Measurements from ENCODE around the gene TOLLIP. TPM values are rescaled to one million over a fixed set of nuclear protein-coding genes. Genes with fewer than 3 reads are reported as not detected.

TOLLIP gene
- polyA plus RNA-seq, 2 of the 4 experiments (the other 2 are of a cell fraction): 26.5 to 37.9 TPM

DNA sequence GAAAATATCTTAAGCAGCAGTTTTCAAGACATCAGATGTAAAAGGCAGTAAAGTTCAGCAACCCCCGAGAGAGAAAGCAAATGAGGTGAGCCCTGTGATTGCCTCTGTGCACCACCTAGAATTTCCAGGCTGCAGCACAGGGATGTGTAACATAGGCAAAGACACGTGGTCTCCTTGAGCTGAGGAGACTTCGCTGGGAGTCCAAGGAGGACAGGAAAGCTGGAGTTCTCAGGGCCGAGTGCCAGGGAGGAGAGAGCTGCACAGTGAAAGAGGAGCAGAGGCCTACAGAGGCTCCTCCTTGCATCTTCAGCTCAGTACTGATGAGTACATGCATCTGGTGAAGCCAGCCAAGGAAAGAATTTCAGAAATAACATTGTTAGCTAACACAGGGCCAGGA is 17.6 kb upstream of the TOLLIP start:
- WGBS (ENCODE audit: missing lambda C conversion rate): 22% methylated on average over 4 of the region's 4 CpGs
- Histone ChIP-seq H3K27ac (no peak overlapping the region), H3K4me3 (no peak overlapping the region), H3K9me3 (peaks cover 23% of the 10 kb centered on the region), H3K4me1 (no peaks in the 10 kb centered on the region), H3K4me2 (no peak overlapping the region)
- FAIRE-seq: no peak
- no peak for DNase-seq (ENCODE audit: low read depth in 1 of 2, low spot score in 1 of 2)
- ChIA-PET POLR2A (no interaction called here), CTCF (no interaction called here)
- ATAC-seq: no peak
- no peak for TF ChIP-seq JUNB (IDR thresholded peaks at IDR 0.05)
- TF ChIP-seq ESRRA (IDR thresholded peaks at IDR 0.05; ENCODE audit: borderline replicate concordance, low read length): no peak
- no peak for TF ChIP-seq KDM1A (IDR thresholded peaks at IDR 0.05; ENCODE audit: low read depth)

DNA sequence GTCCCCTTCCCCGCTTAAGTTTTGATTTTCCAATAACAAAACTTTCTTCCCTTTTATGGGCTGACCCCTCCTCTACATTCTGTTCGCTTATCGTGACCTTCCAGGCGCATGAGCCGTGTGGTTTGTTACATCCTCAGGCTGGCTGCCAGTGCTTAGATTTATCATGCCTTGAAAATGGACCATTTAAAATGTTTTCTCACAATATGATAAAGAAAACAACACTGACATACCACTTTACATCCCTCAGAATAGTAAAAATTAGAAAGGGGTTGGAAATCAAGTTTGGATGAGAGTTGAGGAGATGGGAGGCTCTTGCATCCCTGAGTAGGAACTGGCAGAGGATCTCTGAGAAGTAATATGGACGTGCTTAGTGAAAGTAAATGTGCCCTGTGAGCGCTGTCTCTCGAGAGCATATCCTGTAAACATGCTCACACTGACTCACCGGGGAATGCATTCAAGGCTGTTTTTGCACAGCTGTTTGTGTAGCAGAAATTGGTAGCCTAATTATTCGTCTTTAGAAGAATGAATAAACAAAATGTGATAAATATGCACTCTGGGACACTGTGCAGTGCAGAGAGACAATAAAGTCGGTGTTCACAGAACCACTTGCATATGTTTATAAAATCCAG is 17.1 kb upstream of the TOLLIP start:
- no peak for DNase-seq (ENCODE audit: low read depth in 1 of 2, low spot score in 1 of 2)
- CTCF ChIA-PET: no interaction called here
- no peak for ATAC-seq
- peaks cover 23% of the 10 kb centered on the region for H3K9me3 ChIP-seq
- no peak for TF ChIP-seq ZC3H11A (IDR thresholded peaks at IDR 0.05)
- TF ChIP-seq, protein P1, sequence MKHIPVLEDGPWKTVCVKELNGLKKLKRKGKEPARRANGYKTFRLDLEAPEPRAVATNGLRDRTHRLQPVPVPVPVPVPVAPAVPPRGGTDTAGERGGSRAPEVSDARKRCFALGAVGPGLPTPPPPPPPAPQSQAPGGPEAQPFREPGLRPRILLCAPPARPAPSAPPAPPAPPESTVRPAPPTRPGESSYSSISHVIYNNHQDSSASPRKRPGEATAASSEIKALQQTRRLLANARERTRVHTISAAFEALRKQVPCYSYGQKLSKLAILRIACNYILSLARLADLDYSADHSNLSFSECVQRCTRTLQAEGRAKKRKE (CRISPR knock-in tag; IDR thresholded peaks at IDR 0.05; ENCODE audit: low read depth): no peak
- TF ChIP-seq TP53 (CRISPR knock-in tag; IDR thresholded peaks at IDR 0.05): no peak
- no peak for TF ChIP-seq HDAC2 (IDR thresholded peaks at IDR 0.05)
- TF ChIP-seq RNF2 (IDR thresholded peaks at IDR 0.05; ENCODE audit: borderline replicate concordance, low read depth): no peak
- TF ChIP-seq HEYL (CRISPR knock-in tag; IDR thresholded peaks at IDR 0.05): no peak
- no peak for TF ChIP-seq EHF (CRISPR knock-in tag; IDR thresholded peaks at IDR 0.05)
- TF ChIP-seq, protein P2, sequence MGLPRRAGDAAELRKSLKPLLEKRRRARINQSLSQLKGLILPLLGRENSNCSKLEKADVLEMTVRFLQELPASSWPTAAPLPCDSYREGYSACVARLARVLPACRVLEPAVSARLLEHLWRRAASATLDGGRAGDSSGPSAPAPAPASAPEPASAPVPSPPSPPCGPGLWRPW (IDR thresholded peaks at IDR 0.05): no peak
- H3K4me1 ChIP-seq: no peaks in the 10 kb centered on the region
- no peak for FAIRE-seq
- no peak overlapping the region for H3K4me2 ChIP-seq
- no peak overlapping the region for H3K27ac ChIP-seq
- POLR2A ChIA-PET: no interaction called here
- no peak overlapping the region for H3K4me3 ChIP-seq
- WGBS (ENCODE audit: missing lambda C conversion rate): 59% methylated on average over 11 of the region's 11 CpGs

DNA sequence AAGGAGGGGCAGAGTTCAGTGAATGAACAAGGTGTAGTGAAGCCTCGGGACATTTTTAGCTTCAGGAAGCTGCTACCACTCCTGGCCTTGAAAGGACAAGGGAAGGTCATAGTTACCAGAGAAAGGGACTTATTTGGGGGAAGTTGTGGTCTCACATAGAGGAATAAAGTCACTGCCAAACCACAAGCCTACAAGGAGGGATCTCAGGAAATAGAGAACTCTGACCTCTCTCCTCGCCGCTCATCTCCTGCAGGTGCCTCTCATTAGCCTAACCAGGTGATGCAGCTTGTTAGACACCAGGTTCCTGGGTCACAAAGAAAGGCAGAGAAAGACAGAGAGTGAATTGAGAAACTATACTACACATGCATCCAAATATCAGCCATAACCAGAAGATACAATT is 14.3 kb upstream of the TOLLIP start:
- H3K4me3 ChIP-seq: no peak overlapping the region
- DNase-seq (ENCODE audit: low read depth in 1 of 2, low spot score in 1 of 2) (no peak), ATAC-seq (no peak), FAIRE-seq (no peak)
- WGBS (ENCODE audit: missing lambda C conversion rate): 33% methylated on average over 3 of the region's 3 CpGs
- ChIA-PET CTCF (no interaction called here), POLR2A (no interaction called here)
- H3K27ac ChIP-seq: no peak overlapping the region
- TF ChIP-seq NR3C1 (IDR thresholded peaks at IDR 0.05) (no peak), SMC3 (IDR thresholded peaks at IDR 0.05) (no peak), HOXA7 (CRISPR knock-in tag; IDR thresholded peaks at IDR 0.05) (no peak), EP300 (IDR thresholded peaks at IDR 0.05) (no peak)
- no peaks in the 10 kb centered on the region for H3K4me1 ChIP-seq
- H3K9me3 ChIP-seq: peaks cover 21% of the 10 kb centered on the region
- no peak overlapping the region for H3K4me2 ChIP-seq

DNA sequence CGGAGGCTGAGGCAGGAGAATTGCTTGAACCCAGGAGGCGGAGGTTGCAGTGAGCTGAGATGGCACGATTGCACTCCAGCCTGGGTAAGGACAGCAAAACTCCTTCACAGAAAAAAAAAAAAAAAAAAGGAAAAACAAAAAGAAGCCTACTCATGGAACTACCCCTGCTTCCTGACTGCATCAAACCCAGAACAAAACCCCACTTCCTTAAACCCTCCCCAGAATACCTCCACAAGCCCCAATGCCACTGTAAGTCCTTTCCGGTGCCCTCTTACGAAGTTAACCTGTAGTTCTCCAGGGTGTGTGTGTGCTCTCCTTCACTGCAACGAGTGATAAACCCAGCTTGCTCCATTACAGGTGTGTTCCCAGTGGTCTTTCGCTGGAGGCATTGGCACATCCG is 8.6 kb upstream of the TOLLIP start:
- Histone ChIP-seq H3K4me2 (no peak overlapping the region), H3K4me3 (no peak overlapping the region), H3K4me1 (no peaks in the 10 kb centered on the region), H3K9me3 (peaks cover 2% of the 10 kb centered on the region; the same call in 1 of the 3 replicates), H3K27ac (no peak overlapping the region)
- ChIA-PET CTCF (interaction anchor here (0.8 to 1.9 kb wide), 3 partner anchors 11 to 197 kb away, joined by 3 to 4 read pairs (median 3); no protein-coding TSS in a partner anchor), POLR2A (no interaction called here)
- ATAC-seq (no peak), DNase-seq (ENCODE audit: low read depth in 1 of 2, low spot score in 1 of 2) (no peak), FAIRE-seq (no peak)
- 68% methylated on average over 8 of the region's 8 CpGs for WGBS (ENCODE audit: missing lambda C conversion rate)
- TF ChIP-seq TP53 (CRISPR knock-in tag; IDR thresholded peaks at IDR 0.05) (no peak), FOXS1 (CRISPR knock-in tag; IDR thresholded peaks at IDR 0.05) (no peak), CBX8 (IDR thresholded peaks at IDR 0.05) (no peak), BHLHE40 (IDR thresholded peaks at IDR 0.05; ENCODE audit: low read depth, low read length) (no peak), RAD21 (conservative IDR thresholded peaks at IDR 0.05 in 1 of 2, IDR thresholded peaks at IDR 0.05 in 1 of 2) (no peak), SMC3 (IDR thresholded peaks at IDR 0.05) (no peak), RNF2 (IDR thresholded peaks at IDR 0.05; ENCODE audit: borderline replicate concordance, low read depth) (no peak)
- TF ChIP-seq, protein P1 (CRISPR knock-in tag; IDR thresholded peaks at IDR 0.05; ENCODE audit: low read depth): no peak
- TF ChIP-seq, protein P3, sequence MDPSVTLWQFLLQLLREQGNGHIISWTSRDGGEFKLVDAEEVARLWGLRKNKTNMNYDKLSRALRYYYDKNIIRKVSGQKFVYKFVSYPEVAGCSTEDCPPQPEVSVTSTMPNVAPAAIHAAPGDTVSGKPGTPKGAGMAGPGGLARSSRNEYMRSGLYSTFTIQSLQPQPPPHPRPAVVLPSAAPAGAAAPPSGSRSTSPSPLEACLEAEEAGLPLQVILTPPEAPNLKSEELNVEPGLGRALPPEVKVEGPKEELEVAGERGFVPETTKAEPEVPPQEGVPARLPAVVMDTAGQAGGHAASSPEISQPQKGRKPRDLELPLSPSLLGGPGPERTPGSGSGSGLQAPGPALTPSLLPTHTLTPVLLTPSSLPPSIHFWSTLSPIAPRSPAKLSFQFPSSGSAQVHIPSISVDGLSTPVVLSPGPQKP (IDR thresholded peaks at IDR 0.05; ENCODE audit: low read depth, low read length): no peak

Measured in A549 (cell line).